ENCODE results near the gene GJB5.

GJB5 gene

GRCh38 chr1:34754964-34755637 lies at the start of gene GJB5:
TSS of gene GJB5 (plus strand) at chr1:34755047. CDS start at chr1:34757331, 2,284 bp downstream.
- no peaks in the 10 kb centered on the region for H3K9me3 ChIP-seq (ENCODE audit: low read length)
- no peak within 1 kb of the TSS for H3K4me3 ChIP-seq (ENCODE audit: low read length)
- H3K27me3 ChIP-seq (ENCODE audit: insufficient read depth, low read length), result peaks cover 3% of the 10 kb centered on the region
- H3K4me1 ChIP-seq (ENCODE audit: insufficient read depth, low read length), result no peaks in the 10 kb centered on the region
- no peak within 1 kb of the TSS for H2AFZ ChIP-seq (ENCODE audit: low read depth, low read length)
- no peaks in the 10 kb centered on the region for H3K36me3 ChIP-seq (ENCODE audit: insufficient read depth, low read length)

GRCh38 chr1:34705077-34705476 lies 49.8 kb upstream of the GJB5 start:
- Histone ChIP-seq H3K36me3 (ENCODE audit: insufficient read depth, low read length) (no peaks in the 10 kb centered on the region), H3K4me1 (ENCODE audit: insufficient read depth, low read length) (no peaks in the 10 kb centered on the region), H3K4me3 (ENCODE audit: low read length) (no peak overlapping the region), H3K9me3 (ENCODE audit: low read length) (no peaks in the 10 kb centered on the region), H3K27me3 (ENCODE audit: insufficient read depth, low read length) (peaks cover 14% of the 10 kb centered on the region), H2AFZ (ENCODE audit: low read depth, low read length) (no peak overlapping the region)

- Histone ChIP-seq H3K36me3 (ENCODE audit: insufficient read depth, low read length) (no peaks in the 10 kb centered on the region), H3K4me1 (ENCODE audit: insufficient read depth, low read length) (no peaks in the 10 kb centered on the region), H3K27me3 (ENCODE audit: insufficient read depth, low read length) (peaks cover 9% of the 10 kb centered on the region), H3K4me3 (ENCODE audit: low read length) (no peak overlapping the region), H3K9me3 (ENCODE audit: low read length) (no peaks in the 10 kb centered on the region), H2AFZ (ENCODE audit: low read depth, low read length) (no peak overlapping the region)
Observed at GRCh38 chr1:34708106-34708505, 46.7 kb upstream of the GJB5 start.

- H2AFZ ChIP-seq (ENCODE audit: low read depth, low read length), result no peak overlapping the region
- no peaks in the 10 kb centered on the region for H3K9me3 ChIP-seq (ENCODE audit: low read length)
- no peaks in the 10 kb centered on the region for H3K36me3 ChIP-seq (ENCODE audit: insufficient read depth, low read length)
- H3K4me3 ChIP-seq (ENCODE audit: low read length), result no peak overlapping the region
- peaks cover 8% of the 10 kb centered on the region for H3K27me3 ChIP-seq (ENCODE audit: insufficient read depth, low read length)
- H3K4me1 ChIP-seq (ENCODE audit: insufficient read depth, low read length), result no peaks in the 10 kb centered on the region
Observed at GRCh38 chr1:34709547-34709946, 45.3 kb upstream of the GJB5 start.

GRCh38 chr1:34710812-34711211 lies 44.0 kb upstream of the GJB5 start:
- peaks cover 1% of the 10 kb centered on the region for H3K27me3 ChIP-seq (ENCODE audit: insufficient read depth, low read length)
- H3K36me3 ChIP-seq (ENCODE audit: insufficient read depth, low read length), result no peaks in the 10 kb centered on the region
- H3K9me3 ChIP-seq (ENCODE audit: low read length), result no peaks in the 10 kb centered on the region
- H3K4me3 ChIP-seq (ENCODE audit: low read length), result no peak overlapping the region
- no peak overlapping the region for H2AFZ ChIP-seq (ENCODE audit: low read depth, low read length)
- no peaks in the 10 kb centered on the region for H3K4me1 ChIP-seq (ENCODE audit: insufficient read depth, low read length)

GRCh38 chr1:34711485-34711884 lies 43.4 kb upstream of the GJB5 start:
- Histone ChIP-seq H3K9me3 (ENCODE audit: low read length) (no peaks in the 10 kb centered on the region), H3K4me1 (ENCODE audit: insufficient read depth, low read length) (no peaks in the 10 kb centered on the region), H2AFZ (ENCODE audit: low read depth, low read length) (no peak overlapping the region), H3K4me3 (ENCODE audit: low read length) (no peak overlapping the region), H3K27me3 (ENCODE audit: insufficient read depth, low read length) (no peaks in the 10 kb centered on the region), H3K36me3 (ENCODE audit: insufficient read depth, low read length) (no peaks in the 10 kb centered on the region)

GRCh38 chr1:34712007-34712688 lies 42.7 kb upstream of the GJB5 start:
- Histone ChIP-seq H2AFZ (ENCODE audit: low read depth, low read length) (no peak overlapping the region), H3K9me3 (ENCODE audit: low read length) (no peaks in the 10 kb centered on the region), H3K36me3 (ENCODE audit: insufficient read depth, low read length) (no peaks in the 10 kb centered on the region), H3K4me1 (ENCODE audit: insufficient read depth, low read length) (no peaks in the 10 kb centered on the region), H3K27me3 (ENCODE audit: insufficient read depth, low read length) (peaks cover 2% of the 10 kb centered on the region), H3K4me3 (ENCODE audit: low read length) (no peak overlapping the region)

- H3K9me3 ChIP-seq (ENCODE audit: low read length), result no peaks in the 10 kb centered on the region
- no peaks in the 10 kb centered on the region for H3K36me3 ChIP-seq (ENCODE audit: insufficient read depth, low read length)
- peaks cover 2% of the 10 kb centered on the region for H3K27me3 ChIP-seq (ENCODE audit: insufficient read depth, low read length)
- no peak overlapping the region for H2AFZ ChIP-seq (ENCODE audit: low read depth, low read length)
- no peak overlapping the region for H3K4me3 ChIP-seq (ENCODE audit: low read length)
- no peaks in the 10 kb centered on the region for H3K4me1 ChIP-seq (ENCODE audit: insufficient read depth, low read length)
Observed at GRCh38 chr1:34713443-34713842, 41.4 kb upstream of the GJB5 start.

- Histone ChIP-seq H2AFZ (ENCODE audit: low read depth, low read length) (no peak overlapping the region), H3K9me3 (ENCODE audit: low read length) (no peaks in the 10 kb centered on the region), H3K27me3 (ENCODE audit: insufficient read depth, low read length) (peaks cover 2% of the 10 kb centered on the region), H3K36me3 (ENCODE audit: insufficient read depth, low read length) (no peaks in the 10 kb centered on the region), H3K4me1 (ENCODE audit: insufficient read depth, low read length) (no peaks in the 10 kb centered on the region), H3K4me3 (ENCODE audit: low read length) (no peak overlapping the region)
Observed at GRCh38 chr1:34714386-34714785, 40.5 kb upstream of the GJB5 start.

GRCh38 chr1:34715139-34715538 lies 39.7 kb upstream of the GJB5 start:
- Histone ChIP-seq H3K4me1 (ENCODE audit: insufficient read depth, low read length) (no peaks in the 10 kb centered on the region), H3K27me3 (ENCODE audit: insufficient read depth, low read length) (peaks cover 2% of the 10 kb centered on the region), H2AFZ (ENCODE audit: low read depth, low read length) (no peak overlapping the region), H3K9me3 (ENCODE audit: low read length) (no peaks in the 10 kb centered on the region), H3K36me3 (ENCODE audit: insufficient read depth, low read length) (no peaks in the 10 kb centered on the region), H3K4me3 (ENCODE audit: low read length) (no peak overlapping the region)

- peaks cover 9% of the 10 kb centered on the region for H3K27me3 ChIP-seq (ENCODE audit: insufficient read depth, low read length)
- H2AFZ ChIP-seq (ENCODE audit: low read depth, low read length), result no peak overlapping the region
Observed at GRCh38 chr1:34721241-34721640, 33.6 kb upstream of the GJB5 start.

GRCh38 chr1:34721646-34722355 lies 33.0 kb upstream of the GJB5 start:
- H3K27me3 ChIP-seq (ENCODE audit: insufficient read depth, low read length), result peaks cover 7% of the 10 kb centered on the region
- no peak overlapping the region for H2AFZ ChIP-seq (ENCODE audit: low read depth, low read length)
- no peak overlapping the region for H3K4me3 ChIP-seq (ENCODE audit: low read length)
- no peaks in the 10 kb centered on the region for H3K36me3 ChIP-seq (ENCODE audit: insufficient read depth, low read length)
- H3K4me1 ChIP-seq (ENCODE audit: insufficient read depth, low read length), result no peaks in the 10 kb centered on the region
- no peaks in the 10 kb centered on the region for H3K9me3 ChIP-seq (ENCODE audit: low read length)

More at GRCh38 chr1:34721241-34721640, 33.6 kb upstream of the GJB5 start:
- no peaks in the 10 kb centered on the region for H3K36me3 ChIP-seq (ENCODE audit: insufficient read depth, low read length)
- no peaks in the 10 kb centered on the region for H3K9me3 ChIP-seq (ENCODE audit: low read length)
- no peaks in the 10 kb centered on the region for H3K4me1 ChIP-seq (ENCODE audit: insufficient read depth, low read length)
- H3K4me3 ChIP-seq (ENCODE audit: low read length), result no peak overlapping the region

GRCh38 chr1:34726861-34727260 lies 28.0 kb upstream of the GJB5 start:
- H3K4me3 ChIP-seq (ENCODE audit: low read length), result no peak overlapping the region

More at GRCh38 chr1:34726861-34727260, 28.0 kb upstream of the GJB5 start:
- peaks cover 10% of the 10 kb centered on the region for H3K27me3 ChIP-seq (ENCODE audit: insufficient read depth, low read length)
- no peaks in the 10 kb centered on the region for H3K9me3 ChIP-seq (ENCODE audit: low read length)
- no peaks in the 10 kb centered on the region for H3K36me3 ChIP-seq (ENCODE audit: insufficient read depth, low read length)
- H3K4me1 ChIP-seq (ENCODE audit: insufficient read depth, low read length), result no peaks in the 10 kb centered on the region
- H2AFZ ChIP-seq (ENCODE audit: low read depth, low read length), result no peak overlapping the region

Data from neuron (in vitro differentiated cells).